ENCODE data around the gene CELSR1. TPM values are rescaled to one million over a fixed set of nuclear protein-coding genes. Genes with fewer than 3 reads are reported as not detected.

CELSR1 gene
- total RNA-seq, 1 experiment from 2014 or later: 22.6 TPM

DNA sequence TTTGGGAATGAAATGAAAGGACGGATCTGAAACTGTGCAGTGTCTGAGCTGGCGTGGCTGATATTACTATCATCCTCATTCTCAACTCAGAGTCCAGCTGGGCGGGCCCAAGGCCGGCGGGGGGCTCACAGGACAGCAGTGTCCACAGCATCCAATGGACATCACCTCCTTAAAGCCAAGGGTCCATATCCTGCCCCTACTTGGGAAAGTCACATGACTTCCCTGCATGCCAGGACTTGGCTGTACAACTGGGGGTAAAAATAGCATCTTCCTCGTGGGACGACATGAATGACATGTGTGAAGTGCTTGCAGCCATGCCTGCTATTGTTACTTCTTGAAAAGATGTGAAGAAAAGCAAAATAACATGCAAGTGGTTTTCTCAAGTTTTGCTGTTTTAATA, 119.7 kb downstream of the CELSR1 start:
- Histone ChIP-seq H3K27me3 (ENCODE audit: insufficient read depth, low read length) (no peaks in the 10 kb centered on the region), H2BK20ac (ENCODE audit: low read depth, low read length, poor library complexity, severe bottlenecking) (no peak overlapping the region), H3K79me1 (ENCODE audit: insufficient read depth, low read depth, low read length, poor library complexity, severe bottlenecking) (no peaks in the 10 kb centered on the region), H3K23ac (ENCODE audit: insufficient read length, low read depth, low read length) (no peak overlapping the region), H3K4me2 (ENCODE audit: insufficient read depth, insufficient read length, low read length) (no peak overlapping the region), H2AFZ (ENCODE audit: low read length) (no peak overlapping the region), H3T11ph (ENCODE audit: low read length) (no peak overlapping the region), H3K23me2 (ENCODE audit: insufficient read length, low read depth, low read length, poor library complexity, severe bottlenecking) (no peaks in the 10 kb centered on the region), H3K56ac (ENCODE audit: insufficient read length, low read depth, low read length) (no peak overlapping the region), H3K27ac (ENCODE audit: insufficient read length, low read depth, low read length) (no peak overlapping the region), H2BK15ac (ENCODE audit: low read depth, low read length) (no peak overlapping the region), H2AK5ac (ENCODE audit: insufficient read length, low read length) (no peak overlapping the region), H2BK12ac (ENCODE audit: insufficient read length, low read depth, low read length) (no peak overlapping the region), H3K79me2 (ENCODE audit: insufficient read depth, low read length) (no peaks in the 10 kb centered on the region), H4K91ac (ENCODE audit: insufficient read length, low read depth, low read length) (no peak overlapping the region), H2BK5ac (ENCODE audit: insufficient read length, low read length) (no peak overlapping the region), H3K4ac (ENCODE audit: low read depth, low read length) (no peak overlapping the region), H4K8ac (replicated peaks; ENCODE audit: insufficient read length, low read depth, low read length) (no peak overlapping the region), H3K18ac (ENCODE audit: insufficient read length, low read depth, low read length) (no peak overlapping the region), H4K5ac (ENCODE audit: insufficient read length, low read depth, low read length) (no peak overlapping the region), H3K9me3 (ENCODE audit: control insufficient read depth, low read depth, low read length) (no peaks in the 10 kb centered on the region), H4K20me1 (ENCODE audit: control insufficient read depth, insufficient read depth, insufficient read length) (no peaks in the 10 kb centered on the region), H3K9ac (ENCODE audit: extremely low read depth, insufficient read length, low read length) (no peak overlapping the region), H3K14ac (ENCODE audit: insufficient read depth, low read length) (no peak overlapping the region), H2BK120ac (ENCODE audit: low read depth, low read length, poor library complexity, severe bottlenecking) (no peak overlapping the region), H3K4me1 (ENCODE audit: insufficient read depth, low read length) (no peaks in the 10 kb centered on the region)
- H3K4me1 Mint-ChIP-seq: peaks cover 6 to 10% of the 10 kb centered on the region in 2 experiments; a peak in 3 of 4 replicates
- no CpG with 5 or more reads among the region's 7 CpGs for WGBS (ENCODE audit: extremely low coverage, insufficient read length, low lambda C conversion rate)
- TF ChIP-seq, protein P1, sequence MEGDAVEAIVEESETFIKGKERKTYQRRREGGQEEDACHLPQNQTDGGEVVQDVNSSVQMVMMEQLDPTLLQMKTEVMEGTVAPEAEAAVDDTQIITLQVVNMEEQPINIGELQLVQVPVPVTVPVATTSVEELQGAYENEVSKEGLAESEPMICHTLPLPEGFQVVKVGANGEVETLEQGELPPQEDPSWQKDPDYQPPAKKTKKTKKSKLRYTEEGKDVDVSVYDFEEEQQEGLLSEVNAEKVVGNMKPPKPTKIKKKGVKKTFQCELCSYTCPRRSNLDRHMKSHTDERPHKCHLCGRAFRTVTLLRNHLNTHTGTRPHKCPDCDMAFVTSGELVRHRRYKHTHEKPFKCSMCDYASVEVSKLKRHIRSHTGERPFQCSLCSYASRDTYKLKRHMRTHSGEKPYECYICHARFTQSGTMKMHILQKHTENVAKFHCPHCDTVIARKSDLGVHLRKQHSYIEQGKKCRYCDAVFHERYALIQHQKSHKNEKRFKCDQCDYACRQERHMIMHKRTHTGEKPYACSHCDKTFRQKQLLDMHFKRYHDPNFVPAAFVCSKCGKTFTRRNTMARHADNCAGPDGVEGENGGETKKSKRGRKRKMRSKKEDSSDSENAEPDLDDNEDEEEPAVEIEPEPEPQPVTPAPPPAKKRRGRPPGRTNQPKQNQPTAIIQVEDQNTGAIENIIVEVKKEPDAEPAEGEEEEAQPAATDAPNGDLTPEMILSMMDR (conservative IDR thresholded peaks at IDR 0.05): no peak
- peak overlapping the region in 1 of 3 experiments; percentile 61; a peak in 1 of 7 replicates for H3K27ac Mint-ChIP-seq
- H3K9me3 Mint-ChIP-seq: no peaks in the 10 kb centered on the region
- no peaks in the 10 kb centered on the region; the same call in 1 of the 2 replicates for H3K27me3 Mint-ChIP-seq (ENCODE audit: low read depth)
- DNase-seq: no peak
- H3K4me3 Mint-ChIP-seq: no peak overlapping the region
- H3K36me3 Mint-ChIP-seq (ENCODE audit: insufficient read depth in 1 of 3, low read depth in 3 of 3): no peaks in the 10 kb centered on the region

All from H9 (cell line).